IPS-11a (cell line): ENCODE measurements around the gene TGFB2.

Source experiments
- H3K4me3 ChIP-seq: one replicate; pipeline ENCODE4 v1.5.1; 2013; ENCODE audit warnings: low read depth, low read length, control low read depth

Gene TGFB2

GRCh38 chr1:218357893-218358232, 12.7 kb downstream of the TGFB2 start:
- H3K4me3 ChIP-seq, result no peak overlapping the region

DNA sequence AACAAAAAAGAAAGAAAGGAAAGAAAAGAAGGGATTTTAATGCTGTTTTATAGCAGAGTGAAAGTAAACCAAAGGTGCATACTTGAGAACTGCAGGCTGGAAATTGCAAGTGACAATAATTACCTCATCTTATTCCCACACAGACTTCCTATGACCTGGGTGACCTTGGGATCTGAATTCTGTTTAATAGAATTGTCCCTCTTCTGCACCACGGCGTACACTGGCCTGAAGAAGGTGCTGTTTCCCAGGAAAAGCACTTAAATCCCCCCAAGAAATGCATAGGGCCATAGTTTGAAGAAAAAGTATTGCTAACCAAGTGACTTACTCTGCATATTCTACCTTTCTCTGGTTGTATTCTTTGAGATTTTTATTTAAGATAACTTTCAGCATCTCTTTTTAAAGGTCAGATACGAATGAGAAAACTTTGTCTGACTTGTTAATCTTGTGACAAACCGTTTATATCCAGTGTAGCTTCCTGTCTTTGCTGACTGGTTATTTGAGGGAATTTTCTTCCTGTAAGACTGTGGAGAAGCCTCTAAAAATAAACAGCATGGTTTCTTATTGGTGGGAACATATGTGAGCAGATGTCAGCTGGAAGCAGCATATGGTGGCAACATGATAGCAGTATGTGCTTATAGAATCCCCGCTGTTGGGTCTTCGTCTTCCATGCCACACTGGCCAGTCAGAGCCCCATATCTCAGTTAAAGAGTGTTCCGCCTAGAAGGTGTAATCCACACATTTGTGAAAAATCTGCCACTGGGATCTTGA, 16.3 kb downstream of the TGFB2 start:
- no peak overlapping the region for H3K4me3 ChIP-seq

- H3K4me3 ChIP-seq, result no peak overlapping the region
These were observed 17.4 kb downstream of the TGFB2 start for GRCh38 chr1:218362418-218363076.

DNA sequence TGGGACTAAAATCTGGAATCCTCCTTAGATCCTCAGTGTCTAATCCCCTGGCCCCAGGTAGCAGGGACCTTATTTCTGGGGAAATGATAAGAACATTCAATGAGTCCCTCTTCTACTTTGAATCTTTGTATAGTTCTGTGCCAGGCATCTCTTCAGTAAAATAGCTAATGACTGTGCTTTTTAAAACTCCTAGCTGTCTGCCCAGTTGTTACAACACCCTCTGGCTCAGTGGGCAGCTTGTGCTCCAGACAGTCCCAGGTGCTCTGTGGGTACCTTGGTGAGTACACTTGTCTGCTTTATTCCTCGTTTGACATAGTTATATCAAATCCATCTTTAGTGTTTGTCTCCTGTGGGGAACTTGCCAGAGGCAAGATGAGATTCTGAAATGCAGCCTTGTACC, 18.0 kb downstream of the TGFB2 start:
- no peak overlapping the region for H3K4me3 ChIP-seq

GRCh38 chr1:218364028-218364710, 19.0 kb downstream of the TGFB2 start:
- H3K4me3 ChIP-seq, result no peak overlapping the region

GRCh38 chr1:218365226-218365999, 20.3 kb downstream of the TGFB2 start:
- H3K4me3 ChIP-seq, result no peak overlapping the region

DNA sequence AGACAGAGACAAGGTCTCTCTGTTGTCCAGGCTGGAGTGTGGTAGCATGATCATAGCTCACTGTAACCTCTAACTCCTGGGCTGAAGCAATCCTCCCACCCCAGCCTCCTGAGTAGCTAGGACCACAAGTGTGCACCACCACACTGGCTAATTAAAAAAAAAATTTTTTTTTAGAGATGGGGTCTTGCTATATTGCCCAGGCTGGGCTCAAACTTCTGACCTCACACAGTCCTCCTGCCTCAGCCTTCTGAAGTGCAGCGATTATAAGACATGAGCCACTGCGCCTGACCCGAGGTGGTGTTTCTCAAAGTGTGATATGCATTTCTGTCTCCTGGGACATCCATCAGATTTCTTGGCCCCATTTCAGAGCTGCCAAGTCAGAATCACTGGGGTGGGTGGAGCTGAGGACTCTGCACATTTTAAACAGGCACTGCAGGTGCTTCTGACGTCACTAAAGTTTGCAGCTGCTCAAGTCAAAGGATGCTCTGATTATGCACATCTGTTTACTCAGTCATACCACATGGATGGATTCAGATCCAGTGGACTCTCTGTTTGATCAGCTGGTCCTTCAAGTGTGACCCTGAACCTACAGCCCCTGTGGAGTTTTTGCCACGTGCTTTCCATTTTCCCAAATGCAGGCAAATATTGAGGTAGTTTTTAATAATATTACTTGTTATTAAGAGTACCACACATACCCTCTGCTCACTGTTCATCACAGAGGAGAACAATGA, 21.4 kb downstream of the TGFB2 start:
- no peak overlapping the region for H3K4me3 ChIP-seq

GRCh38 chr1:218367118-218367517, 22.0 kb downstream of the TGFB2 start:
- H3K4me3 ChIP-seq, result no peak overlapping the region

DNA sequence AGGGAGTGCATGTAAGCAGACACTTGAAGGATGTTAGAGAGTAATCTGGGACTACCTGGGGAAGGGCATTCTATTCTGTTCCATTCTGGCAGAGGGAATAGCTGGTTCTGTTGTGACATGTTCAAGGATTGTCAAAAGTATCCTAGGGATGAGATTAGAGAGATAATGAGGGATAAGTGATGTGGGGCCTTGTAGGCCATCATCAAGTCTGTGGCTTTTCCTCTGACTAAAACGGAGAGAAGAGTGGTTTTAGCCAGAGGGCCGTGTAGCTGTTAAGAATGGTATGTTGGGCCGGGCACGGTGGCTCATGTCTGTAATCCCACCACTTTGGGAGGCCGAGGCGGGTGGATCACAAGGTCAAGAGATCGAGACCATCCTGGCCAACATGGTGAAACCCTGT, 23.6 kb downstream of the TGFB2 start:
- H3K4me3 ChIP-seq, result no peak overlapping the region

DNA sequence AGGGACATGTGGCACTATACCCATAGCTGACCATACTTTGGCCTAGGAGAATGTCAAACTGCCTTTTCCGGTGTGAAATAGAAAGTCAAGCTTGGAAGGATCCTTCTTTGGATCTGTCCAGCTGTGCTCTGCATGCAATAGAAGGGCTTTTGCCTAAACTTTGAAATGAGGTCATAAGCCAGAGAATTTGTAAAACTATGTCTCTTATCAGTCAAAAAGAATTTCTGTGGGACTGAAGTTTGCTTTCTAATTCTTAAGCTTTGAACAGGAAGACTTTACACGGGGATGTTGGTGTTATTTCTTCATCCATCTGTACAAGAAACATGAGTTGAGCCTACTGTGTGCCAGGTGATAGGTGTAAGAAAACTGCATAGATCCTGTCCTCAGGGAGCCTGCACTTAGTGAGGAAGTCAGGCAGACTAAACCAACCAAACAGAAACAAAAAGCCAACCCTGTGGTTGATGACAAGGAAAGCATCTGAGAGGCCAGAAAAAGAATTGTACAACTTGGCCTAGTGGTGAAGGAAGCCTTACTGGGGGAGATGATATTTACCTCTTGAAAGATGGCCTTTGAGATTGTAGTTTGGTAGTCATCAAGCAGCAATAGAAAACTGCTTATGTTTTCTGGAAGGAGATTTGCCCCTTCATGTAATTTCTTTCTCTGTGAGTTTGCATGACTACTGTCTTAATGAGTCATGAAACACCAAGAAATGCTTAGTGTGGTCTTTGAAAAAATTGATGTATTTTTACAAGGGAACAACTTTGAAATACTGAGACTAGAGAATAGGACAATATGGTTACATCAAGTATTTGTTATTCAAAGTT, 24.8 kb downstream of the TGFB2 start:
- H3K4me3 ChIP-seq, result no peak overlapping the region

DNA sequence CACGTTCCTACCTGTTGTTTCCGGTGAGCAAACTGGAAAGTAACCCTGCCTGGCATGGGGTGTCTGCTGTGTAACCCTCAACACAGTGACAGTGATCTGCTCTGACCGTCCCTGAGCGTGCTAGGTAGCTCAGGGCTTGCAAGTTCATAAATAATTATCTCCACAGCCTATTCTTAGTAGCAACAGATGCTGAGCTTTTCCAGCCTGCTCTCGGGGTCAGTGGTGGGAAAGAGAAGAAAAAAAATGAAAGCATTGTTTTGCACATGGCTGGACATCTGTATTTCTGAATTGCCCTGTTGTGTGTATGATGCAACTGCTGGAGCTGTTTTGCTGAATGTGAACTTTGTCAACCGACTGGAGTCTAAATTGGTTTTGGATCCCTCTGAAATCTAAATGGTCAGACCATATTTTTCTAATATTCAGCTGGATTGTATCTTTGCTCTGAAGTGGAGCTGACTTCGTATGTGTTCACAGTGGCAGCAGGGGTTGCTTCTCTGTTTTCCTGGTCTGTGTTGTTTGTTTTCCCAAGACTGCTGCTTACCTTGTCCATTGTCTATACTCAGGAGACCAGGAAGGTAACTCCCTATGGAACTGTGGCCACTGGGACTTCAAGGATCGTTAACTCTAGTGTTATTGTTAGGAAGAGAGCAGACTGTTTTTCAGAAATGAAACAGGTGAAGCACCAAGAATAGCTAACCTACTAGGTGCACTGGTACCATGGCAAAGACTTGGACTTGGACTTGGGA, 27.0 kb downstream of the TGFB2 start:
- H3K4me3 ChIP-seq, result no peak overlapping the region

GRCh38 chr1:218374401-218375353, 29.5 kb downstream of the TGFB2 start:
- no peak overlapping the region for H3K4me3 ChIP-seq

DNA sequence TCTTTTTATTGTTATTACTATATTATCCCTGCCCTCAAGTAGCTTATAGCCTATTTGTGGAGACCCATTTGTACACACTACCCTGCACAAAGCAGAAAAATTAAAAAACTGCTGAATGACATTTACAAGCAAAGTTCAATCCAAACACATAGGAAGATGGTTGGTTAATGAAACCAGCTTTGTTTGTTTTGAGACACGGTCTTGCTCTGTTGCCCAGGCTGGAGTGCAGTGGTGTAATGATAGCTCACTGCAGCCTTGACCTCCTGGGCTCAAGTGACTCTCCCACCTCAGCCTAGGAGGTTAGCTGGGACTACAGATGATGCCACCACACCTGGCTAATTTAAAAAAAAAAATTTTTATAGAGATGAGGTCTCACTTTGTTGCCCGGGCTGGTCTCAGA, 31.6 kb downstream of the TGFB2 start:
- no peak overlapping the region for H3K4me3 ChIP-seq

DNA sequence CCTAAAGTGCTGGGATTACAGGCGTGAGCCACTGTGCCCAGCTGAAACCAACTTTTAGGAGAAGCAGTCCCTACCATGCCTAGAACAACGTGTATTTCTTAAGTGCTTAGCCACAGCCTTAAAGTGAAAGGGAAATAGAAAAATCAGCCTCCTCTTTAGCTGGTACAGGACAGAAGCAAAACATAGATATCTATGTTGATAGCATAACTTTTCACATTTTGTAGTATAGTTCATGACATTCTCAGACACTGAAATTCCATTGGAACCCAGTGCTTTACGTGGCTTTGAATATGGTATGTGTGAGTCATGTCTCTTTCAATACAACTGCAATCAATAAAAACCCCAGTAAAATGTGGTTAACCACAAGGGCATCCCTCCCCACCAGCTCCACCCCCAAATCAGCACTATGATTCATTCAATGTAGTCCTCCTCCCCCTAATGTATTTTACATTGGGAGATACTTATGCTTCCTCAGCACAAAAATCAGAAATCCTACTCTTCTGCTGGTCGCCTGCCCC, 32.1 kb downstream of the TGFB2 start:
- no peak overlapping the region for H3K4me3 ChIP-seq

DNA sequence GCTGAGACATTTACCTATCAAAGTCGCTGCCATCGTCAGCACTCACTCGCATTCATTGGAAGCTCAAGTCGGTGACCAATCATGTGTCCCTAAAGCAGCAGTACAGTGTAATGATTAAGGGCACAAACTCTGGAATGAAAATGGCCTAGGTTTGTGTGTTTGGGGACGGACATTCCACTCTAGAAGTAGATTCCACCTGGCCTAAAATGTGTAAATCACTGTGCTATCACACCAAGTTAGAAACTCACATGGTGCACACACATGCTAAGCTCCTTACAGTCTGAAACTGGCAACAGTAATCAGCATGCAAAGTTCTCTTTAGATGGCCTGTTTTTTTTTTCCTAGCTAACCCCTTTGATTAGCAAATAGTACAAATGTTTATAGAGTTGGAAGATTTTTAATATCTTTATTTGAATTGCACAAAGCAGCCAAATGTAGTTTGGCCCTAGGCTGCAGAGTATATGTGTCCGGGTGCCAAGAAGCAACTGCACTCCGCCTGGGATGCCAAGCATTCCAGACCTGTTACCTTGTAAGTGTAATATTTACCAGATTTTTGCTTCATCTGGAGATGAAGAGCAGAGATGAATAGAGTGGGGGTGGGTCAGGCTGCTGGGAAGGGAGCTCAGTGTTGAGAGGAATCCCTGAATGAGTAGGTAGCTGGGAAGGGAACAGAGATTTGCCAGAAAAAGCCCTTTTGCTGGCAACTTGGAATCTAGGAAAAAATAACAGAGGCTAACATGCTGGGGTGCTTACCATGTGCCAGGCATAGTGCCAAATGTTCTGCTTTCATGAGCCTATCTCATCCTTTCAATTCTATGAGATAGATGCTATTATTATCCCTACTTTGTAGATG, 35.2 kb downstream of the TGFB2 start:
- H3K4me3 ChIP-seq, result no peak overlapping the region

- H3K4me3 ChIP-seq, result no peak overlapping the region
These were observed 37.1 kb downstream of the TGFB2 start for GRCh38 chr1:218382261-218382660.

DNA sequence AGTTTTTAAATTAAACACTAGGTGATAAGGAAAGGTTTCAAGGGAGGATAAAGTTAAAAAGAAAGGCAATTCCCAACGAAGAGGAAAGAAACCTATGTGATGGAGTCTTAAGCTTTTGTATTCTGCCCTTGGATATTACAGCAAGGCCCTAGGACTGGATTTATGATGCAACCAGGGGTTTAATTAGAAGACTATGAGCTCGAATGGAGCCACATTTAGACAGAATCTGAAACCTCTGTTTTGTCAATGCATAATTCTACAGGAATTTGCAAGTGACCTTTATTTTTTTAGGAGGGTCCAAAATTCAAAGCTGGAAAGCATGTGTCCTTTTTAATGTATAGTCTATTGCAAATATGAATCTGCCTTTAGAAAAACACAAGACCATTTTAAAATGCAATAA, 37.9 kb downstream of the TGFB2 start:
- H3K4me3 ChIP-seq, result no peak overlapping the region
